ENCODE data around the gene UPF3B.

Gene UPF3B

GRCh38 chrX:119791437-119792231 is 61.1 kb downstream of the UPF3B start, which contains the start of gene RPL39:
TSS of gene RPL39 (minus strand) at chrX:119791630. CDS start at chrX:119791576, 54 bp downstream.
- TF ChIP-seq CTCF (IDR thresholded peaks at IDR 0.05; ENCODE audit: low read depth, low read length, missing control alignments): no peak
- H3K4me3 ChIP-seq (ENCODE audit: low read depth, low read length): peak within 1 kb of the TSS; percentile 79
- in situ Hi-C loops (cut with HindIII; ENCODE audit: low sequenced_read_pairs): no loop called here
- peak; percentile 72 for DNase-seq (ENCODE audit: low read depth)

GRCh38 chrX:119790977-119791436 is 61.8 kb downstream of the UPF3B start:
- peak; percentile 11 for DNase-seq (ENCODE audit: low read depth)
- in situ Hi-C loops (cut with HindIII; ENCODE audit: low sequenced_read_pairs): no loop called here
- H3K4me3 ChIP-seq (ENCODE audit: low read depth, low read length): peak overlapping the region; percentile 79
- TF ChIP-seq CTCF (IDR thresholded peaks at IDR 0.05; ENCODE audit: low read depth, low read length, missing control alignments): peak; percentile 9

- no peak for DNase-seq (ENCODE audit: low read depth)
- H3K4me3 ChIP-seq (ENCODE audit: low read depth, low read length): no peak overlapping the region
- in situ Hi-C loops (cut with HindIII; ENCODE audit: low sequenced_read_pairs): no loop called here
- peak; percentile 57 for TF ChIP-seq CTCF (IDR thresholded peaks at IDR 0.05; ENCODE audit: low read depth, low read length, missing control alignments)
Observed at GRCh38 chrX:119784747-119785446, 67.9 kb downstream of the UPF3B start.

All from astrocyte of the cerebellum (primary cell).